H9 (cell line): ENCODE data around the gene KLRD1. TPM values are rescaled to one million over a fixed set of nuclear protein-coding genes. Genes with fewer than 3 reads are reported as not detected.

Source experiments
- DNase-seq: peaks from one replicate; pipeline ENCODE4 v3.0.0-alpha.2; 2017
- H2AFZ ChIP-seq: one replicate; pipeline ENCODE4 v1.6.1; 2013; ENCODE audit warnings: mild to moderate bottlenecking, low read length, control low read depth, moderate library complexity
- H2AK5ac ChIP-seq: 2 replicates; pipeline ENCODE4 v1.6.1; 2013; ENCODE audit warnings: low read length, control low read depth, mixed read lengths; ENCODE audit not compliant: insufficient read length
- H2BK120ac ChIP-seq: one replicate; pipeline ENCODE4 v1.6.1; 2013; ENCODE audit warnings: low read depth, mild to moderate bottlenecking, low read length, control low read depth, inconsistent platforms; ENCODE audit not compliant: poor library complexity, severe bottlenecking
- H2BK12ac ChIP-seq: 2 replicates; pipeline ENCODE4 v1.6.1; 2013; ENCODE audit warnings: low read length, control low read depth, mixed read lengths, low read depth; ENCODE audit not compliant: insufficient read length
- H2BK15ac ChIP-seq: 2 replicates; pipeline ENCODE4 v1.6.1; 2013; ENCODE audit warnings: low read depth, low read length, control low read depth
- H2BK20ac ChIP-seq: one replicate; pipeline ENCODE4 v1.6.1; 2013; ENCODE audit warnings: low read depth, mild to moderate bottlenecking, low read length, control low read depth, inconsistent platforms; ENCODE audit not compliant: poor library complexity, severe bottlenecking
- H2BK5ac ChIP-seq: 2 replicates; pipeline ENCODE4 v1.6.1; 2013; ENCODE audit warnings: low read length, control low read depth, mixed read lengths; ENCODE audit not compliant: insufficient read length
- H3K14ac ChIP-seq: 2 replicates; pipeline ENCODE4 v1.6.1; 2013; ENCODE audit warnings: low read length, control low read depth; ENCODE audit not compliant: insufficient read depth
- H3K18ac ChIP-seq: 2 replicates; pipeline ENCODE4 v1.6.1; 2013; ENCODE audit warnings: low read depth, mild to moderate bottlenecking, mixed read lengths, low read length, control low read depth; ENCODE audit not compliant: insufficient read length
- H3K23ac ChIP-seq: 2 replicates; pipeline ENCODE4 v1.6.1; 2013; ENCODE audit warnings: low read length, control low read depth, mixed read lengths, low read depth; ENCODE audit not compliant: insufficient read length
- H3K23me2 ChIP-seq: 2 replicates; pipeline ENCODE4 v1.6.1; 2013; ENCODE audit warnings: low read depth, mild to moderate bottlenecking, mixed read lengths, low read length, control low read depth; ENCODE audit not compliant: insufficient read length, poor library complexity, severe bottlenecking
- H3K27ac ChIP-seq: 2 replicates; pipeline ENCODE4 v1.5.1; 2013; ENCODE audit warnings: low read length, control low read depth, mixed read lengths, low read depth; ENCODE audit not compliant: insufficient read length
- H3K27me3 ChIP-seq: 2 replicates; pipeline ENCODE4 v1.6.1; 2013; ENCODE audit warnings: low read length, control low read depth, inconsistent platforms; ENCODE audit not compliant: insufficient read depth
- H3K4ac ChIP-seq: 2 replicates; pipeline ENCODE4 v1.6.1; 2013; ENCODE audit warnings: low read depth, mild to moderate bottlenecking, control low read depth, inconsistent platforms, low read length, moderate library complexity
- H3K4me1 ChIP-seq: 2 replicates; pipeline ENCODE4 v1.6.1; 2013; ENCODE audit warnings: low read length, control low read depth, inconsistent platforms; ENCODE audit not compliant: insufficient read depth
- H3K4me2 ChIP-seq: 2 replicates; pipeline ENCODE4 v1.6.1; 2013; ENCODE audit warnings: low read length, control low read depth, mixed read lengths; ENCODE audit not compliant: insufficient read length, insufficient read depth
- H3K56ac ChIP-seq: 2 replicates; pipeline ENCODE4 v1.6.1; 2013; ENCODE audit warnings: low read depth, mild to moderate bottlenecking, mixed read lengths, low read length, control low read depth; ENCODE audit not compliant: insufficient read length
- H3K79me1 ChIP-seq: 2 replicates; pipeline ENCODE4 v1.6.1; 2013; ENCODE audit warnings: low read depth, mild to moderate bottlenecking, moderate library complexity, low read length, control low read depth, inconsistent platforms; ENCODE audit not compliant: insufficient read depth, poor library complexity, severe bottlenecking
- H3K79me2 ChIP-seq: 2 replicates; pipeline ENCODE4 v1.6.1; 2013; ENCODE audit warnings: low read length, control low read depth, inconsistent platforms; ENCODE audit not compliant: insufficient read depth
- H3K9ac ChIP-seq: 2 replicates; pipeline ENCODE4 v1.6.1; 2013; ENCODE audit warnings: low read length, control low read depth, mixed read lengths; ENCODE audit not compliant: insufficient read length; ENCODE audit errors: extremely low read depth
- H3K9me3 ChIP-seq: one replicate; pipeline ENCODE4 v1.6.1; 2013; ENCODE audit warnings: low read depth, low read length, inconsistent platforms; ENCODE audit not compliant: control insufficient read depth
- H3T11ph ChIP-seq: one replicate; pipeline ENCODE4 v1.6.1; 2013; ENCODE audit warnings: mild to moderate bottlenecking, low read length, control low read depth, inconsistent platforms
- H4K20me1 ChIP-seq: one replicate; pipeline ENCODE4 v1.6.1; 2013; ENCODE audit not compliant: control insufficient read depth, insufficient read length, insufficient read depth
- H4K5ac ChIP-seq: 2 replicates; pipeline ENCODE4 v1.6.1; 2013; ENCODE audit warnings: low read depth, mild to moderate bottlenecking, mixed read lengths, low read length, control low read depth; ENCODE audit not compliant: insufficient read length
- H4K8ac ChIP-seq: replicated peaks from 2 replicates; pipeline ENCODE4 v1.6.1; 2013; ENCODE audit warnings: low read length, control low read depth, mixed read lengths, low read depth; ENCODE audit not compliant: insufficient read length
- H4K91ac ChIP-seq: 2 replicates; pipeline ENCODE4 v1.6.1; 2013; ENCODE audit warnings: low read depth, mild to moderate bottlenecking, moderate library complexity, mixed read lengths, low read length, control low read depth; ENCODE audit not compliant: insufficient read length
- H3K27ac Mint-ChIP-seq, 3 experiments: 2 replicates in 2 of 3; 3 replicates in 1 of 3; pipeline ENCODE4 v1.8.0; 2020 to 2021; ENCODE audit warnings: mixed read lengths in 3 of 3, mild to moderate bottlenecking in 1 of 3, moderate library complexity in 1 of 3
- H3K27me3 Mint-ChIP-seq: 2 replicates; pipeline ENCODE4 v1.8.0; 2021; ENCODE audit warnings: low read depth, mild to moderate bottlenecking, moderate library complexity, mixed read lengths
- H3K36me3 Mint-ChIP-seq, 3 experiments: 2 replicates in 2 of 3; 3 replicates in 1 of 3; pipeline ENCODE4 v1.8.0; 2020 to 2021; ENCODE audit warnings: low read depth in 3 of 3, mixed read lengths in 3 of 3; ENCODE audit not compliant: insufficient read depth in 1 of 3
- H3K4me1 Mint-ChIP-seq, 2 experiments: 2 replicates each; pipeline ENCODE4 v1.8.0; 2020; ENCODE audit warnings: mixed read lengths in 2 of 2
- H3K4me3 Mint-ChIP-seq, 2 experiments: 2 replicates in 1 of 2; 3 replicates in 1 of 2; pipeline ENCODE4 v1.8.0; 2020 to 2021; ENCODE audit warnings: mild to moderate bottlenecking in 2 of 2, mixed read lengths in 2 of 2, moderate library complexity in 1 of 2
- H3K9me3 Mint-ChIP-seq, 2 experiments: 2 replicates in 1 of 2; 3 replicates in 1 of 2; pipeline ENCODE4 v1.8.0; 2020; ENCODE audit warnings: mild to moderate bottlenecking in 2 of 2, mixed read lengths in 2 of 2, moderate library complexity in 1 of 2
- WGBS: extraction: QIAGEN DNeasy Blood & Tissue Kit; methylation state at CpG from one replicate; pipeline ENCODE4 v1.1.7; 2013; ENCODE audit warnings: missing lambda C conversion rate, low lambda C conversion rate, mixed read lengths; ENCODE audit not compliant: insufficient read length; ENCODE audit errors: extremely low coverage; 5-methylcytosine and 5-hydroxymethylcytosine counted together
- total RNA-seq: library from RNA; stranded (reverse); gene quantifications from 2 replicates; pipeline ENCODE4 v1.2.1, GENCODE V29; 2021
- TF ChIP-seq, protein P1 (sequence below): fragments of 200-600 bp; sonication (generic); conservative IDR thresholded peaks from 3 replicates; pipeline ENCODE4 v1.8.0; 2021; ENCODE audit warnings: antibody characterized with exemption, mild to moderate bottlenecking

The KLRD1 gene
- total RNA-seq, 1 experiment from 2014 or later: not detected

DNA sequence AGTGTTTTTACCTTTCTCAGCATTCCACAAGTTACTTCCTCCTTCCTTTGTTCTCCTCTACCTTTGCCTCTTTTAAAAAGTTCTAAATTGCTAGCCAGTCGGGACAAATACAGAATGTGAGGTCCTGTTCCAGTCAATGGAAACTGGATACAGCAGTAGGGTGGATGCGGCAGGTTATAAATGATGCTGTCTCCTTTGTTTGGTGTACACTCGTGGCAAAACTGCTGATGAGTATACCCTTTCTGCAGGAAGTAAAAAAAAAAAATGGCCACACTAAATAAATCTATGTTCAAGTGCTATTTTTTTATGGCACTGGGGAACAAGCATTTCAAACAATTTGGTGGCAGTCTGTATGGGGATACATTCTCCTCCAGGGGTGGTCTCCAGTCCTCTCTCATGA lies 54.7 kb downstream of the KLRD1 start:
- Mint-ChIP-seq H3K9me3 (peaks cover 7 to 8% of the 10 kb centered on the region in 2 experiments; a peak in 3 of 5 replicates), H3K27ac (peak overlapping the region in 2 of 3 experiments; percentile 34 to 65; a peak in 4 of 7 replicates), H3K36me3 (peaks cover 3 to 23% (median 3%) of the 10 kb centered on the region in 3 experiments; a peak in 6 of 7 replicates), H3K27me3 (no peaks in the 10 kb centered on the region; the same call in 1 of the 2 replicates), H3K4me1 (peaks cover 30% of the 10 kb centered on the region in 2 experiments), H3K4me3 (no peak overlapping the region; a peak in 1 of 5 replicates)
- Histone ChIP-seq H2BK5ac (no peak overlapping the region), H2BK120ac (no peak overlapping the region), H2AK5ac (no peak overlapping the region), H3K14ac (no peak overlapping the region), H3T11ph (no peak overlapping the region), H2BK20ac (no peak overlapping the region), H3K79me1 (no peaks in the 10 kb centered on the region), H3K9ac (no peak overlapping the region), H3K4ac (no peak overlapping the region), H2BK12ac (no peak overlapping the region), H3K4me1 (peaks cover 15% of the 10 kb centered on the region; the same call in 1 of the 2 replicates), H3K4me2 (no peak overlapping the region), H4K20me1 (no peaks in the 10 kb centered on the region), H3K56ac (no peak overlapping the region), H2BK15ac (no peak overlapping the region), H3K9me3 (no peaks in the 10 kb centered on the region), H3K18ac (peak overlapping the region; percentile 59), H3K79me2 (no peaks in the 10 kb centered on the region), H2AFZ (no peak overlapping the region), H3K23me2 (peaks cover 12% of the 10 kb centered on the region), H4K5ac (no peak overlapping the region), H3K23ac (no peak overlapping the region), H3K27ac (no peak overlapping the region), H3K27me3 (no peaks in the 10 kb centered on the region), H4K8ac (no peak overlapping the region), H4K91ac (no peak overlapping the region)
- WGBS: no CpG with 5 or more reads among the region's 3 CpGs
- TF ChIP-seq, protein P1, sequence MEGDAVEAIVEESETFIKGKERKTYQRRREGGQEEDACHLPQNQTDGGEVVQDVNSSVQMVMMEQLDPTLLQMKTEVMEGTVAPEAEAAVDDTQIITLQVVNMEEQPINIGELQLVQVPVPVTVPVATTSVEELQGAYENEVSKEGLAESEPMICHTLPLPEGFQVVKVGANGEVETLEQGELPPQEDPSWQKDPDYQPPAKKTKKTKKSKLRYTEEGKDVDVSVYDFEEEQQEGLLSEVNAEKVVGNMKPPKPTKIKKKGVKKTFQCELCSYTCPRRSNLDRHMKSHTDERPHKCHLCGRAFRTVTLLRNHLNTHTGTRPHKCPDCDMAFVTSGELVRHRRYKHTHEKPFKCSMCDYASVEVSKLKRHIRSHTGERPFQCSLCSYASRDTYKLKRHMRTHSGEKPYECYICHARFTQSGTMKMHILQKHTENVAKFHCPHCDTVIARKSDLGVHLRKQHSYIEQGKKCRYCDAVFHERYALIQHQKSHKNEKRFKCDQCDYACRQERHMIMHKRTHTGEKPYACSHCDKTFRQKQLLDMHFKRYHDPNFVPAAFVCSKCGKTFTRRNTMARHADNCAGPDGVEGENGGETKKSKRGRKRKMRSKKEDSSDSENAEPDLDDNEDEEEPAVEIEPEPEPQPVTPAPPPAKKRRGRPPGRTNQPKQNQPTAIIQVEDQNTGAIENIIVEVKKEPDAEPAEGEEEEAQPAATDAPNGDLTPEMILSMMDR: no peak
- DNase-seq: no peak
